Measurements from ENCODE around the gene RBPJ. TPM values are rescaled to one million over a fixed set of nuclear protein-coding genes. Genes with fewer than 3 reads are reported as not detected.

Gene RBPJ
- 10 to 100 TPM; 88.7 to 93.5 TPM for total RNA-seq

GRCh38 chr4:26320538-26321372 is at the start of gene RBPJ:
RBPJ (plus strand) TSS chr4:26321014; CDS start chr4:26321029, 15 bp downstream.
- peaks cover 17% of the 10 kb centered on the region for H3K9me3 Mint-ChIP-seq
- peak within 1 kb of the TSS; percentile 100 for H3K27ac Mint-ChIP-seq
- DNase-seq: peak; percentile 79
- H3K36me3 Mint-ChIP-seq: peaks cover 21% of the 10 kb centered on the region
- peaks cover 39% of the 10 kb centered on the region for H3K4me1 Mint-ChIP-seq
- H3K27me3 Mint-ChIP-seq: no peaks in the 10 kb centered on the region
- peak within 1 kb of the TSS; percentile 99 for H3K4me3 Mint-ChIP-seq

GRCh38 chr4:26271703-26272102 is 49.1 kb upstream of the RBPJ start:
- H3K4me1 Mint-ChIP-seq: peaks cover 19% of the 10 kb centered on the region
- no peaks in the 10 kb centered on the region for H3K36me3 Mint-ChIP-seq
- H3K9me3 Mint-ChIP-seq: no peaks in the 10 kb centered on the region
- no peak for DNase-seq
- peaks cover 25% of the 10 kb centered on the region for H3K27me3 Mint-ChIP-seq
- H3K27ac Mint-ChIP-seq: no peak overlapping the region
- no peak overlapping the region for H3K4me3 Mint-ChIP-seq

DNA sequence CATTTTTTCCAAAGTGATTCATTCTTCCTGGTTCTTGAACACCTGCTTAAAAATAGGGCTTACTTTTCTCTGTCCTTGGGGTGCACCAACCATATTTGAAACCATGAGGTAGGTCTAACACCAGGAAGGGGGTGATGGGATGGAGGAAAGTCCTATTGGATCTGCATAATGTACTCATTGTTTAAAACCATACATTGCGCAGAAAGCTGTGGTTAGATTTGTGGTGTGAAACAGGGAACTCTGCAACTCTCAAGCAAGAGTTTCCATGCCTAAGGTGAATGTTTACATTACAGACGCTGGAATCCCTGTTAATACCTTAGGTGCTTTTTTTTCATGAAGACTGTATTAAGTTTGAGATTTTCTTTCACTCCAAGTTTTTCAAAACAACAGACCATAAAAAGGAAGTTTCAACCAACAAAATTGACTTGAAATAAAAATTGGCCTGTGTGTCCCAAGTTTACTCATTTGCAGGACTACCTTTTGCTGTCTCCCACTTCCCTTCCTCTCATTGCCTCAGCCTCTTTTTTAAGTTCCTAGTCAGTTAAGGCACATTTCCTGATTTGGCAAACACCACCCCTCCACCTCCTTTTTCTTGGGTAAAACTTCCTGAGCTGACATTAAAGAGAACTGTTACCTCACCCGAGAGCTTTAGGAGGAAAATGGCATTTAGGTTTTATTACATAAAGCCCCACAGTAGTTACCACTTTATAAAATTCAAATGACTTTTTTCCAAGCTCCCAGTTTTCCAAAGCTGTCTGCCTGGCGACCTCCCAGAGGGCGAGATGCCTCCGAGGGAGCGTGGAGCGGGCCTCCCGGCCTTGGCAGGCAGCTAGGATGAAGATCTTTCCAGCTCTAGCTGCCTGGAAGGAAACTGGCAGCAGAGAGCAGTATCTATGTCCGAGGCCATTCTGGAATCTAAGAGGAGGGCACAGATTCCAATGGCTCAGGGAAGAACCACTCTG is 47.9 kb upstream of the RBPJ start:
- Mint-ChIP-seq H3K4me3 (no peak overlapping the region), H3K27ac (no peak overlapping the region), H3K9me3 (no peaks in the 10 kb centered on the region), H3K27me3 (peaks cover 25% of the 10 kb centered on the region), H3K4me1 (peaks cover 19% of the 10 kb centered on the region), H3K36me3 (no peaks in the 10 kb centered on the region)
- no peak for DNase-seq

DNA sequence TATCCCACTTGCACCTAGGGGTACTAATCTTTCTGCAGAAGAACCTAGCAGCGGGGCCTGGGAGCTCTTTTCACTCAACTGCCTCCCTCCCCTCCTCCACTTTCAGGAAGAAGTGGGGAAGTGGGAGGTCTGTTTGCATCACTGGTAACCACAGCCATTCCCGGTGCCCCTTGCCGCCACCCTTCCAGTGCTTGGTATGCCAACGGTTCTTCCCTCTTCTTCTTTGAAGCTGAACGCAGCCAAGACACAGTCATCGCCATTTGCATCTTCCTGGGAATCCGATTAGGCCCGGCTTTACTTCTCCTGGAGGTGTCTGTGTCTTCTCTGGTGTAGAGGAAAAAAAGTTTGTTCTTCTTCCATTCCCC is 47.2 kb upstream of the RBPJ start:
- no peak overlapping the region for H3K27ac Mint-ChIP-seq
- no peaks in the 10 kb centered on the region for H3K9me3 Mint-ChIP-seq

DNA sequence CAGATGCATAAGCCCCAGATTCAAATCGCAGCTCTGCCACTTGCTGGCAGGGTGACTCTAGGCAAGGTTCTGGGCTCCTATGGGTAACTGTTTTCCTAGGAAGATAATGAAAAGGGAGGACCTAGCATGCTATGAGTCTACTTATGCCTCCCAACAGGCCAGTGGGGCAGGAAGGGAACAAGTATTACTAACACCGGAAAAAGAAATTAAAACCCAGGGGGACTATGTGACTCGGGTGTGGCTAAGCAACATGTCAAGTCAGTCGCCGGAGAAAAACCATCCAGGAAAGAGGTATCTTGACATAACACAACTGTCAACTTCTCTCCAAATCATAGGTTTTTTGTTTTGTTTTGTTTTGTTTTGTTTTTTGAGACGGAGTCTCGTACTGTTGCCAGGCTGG is 45.5 kb upstream of the RBPJ start:
- Mint-ChIP-seq H3K27me3 (peaks cover 23% of the 10 kb centered on the region), H3K4me3 (no peak overlapping the region), H3K9me3 (no peaks in the 10 kb centered on the region), H3K36me3 (no peaks in the 10 kb centered on the region), H3K4me1 (peaks cover 18% of the 10 kb centered on the region), H3K27ac (no peak overlapping the region)
- DNase-seq: no peak

More for the DNA sequence above, 47.2 kb upstream of the RBPJ start:
- Mint-ChIP-seq H3K27me3 (peaks cover 25% of the 10 kb centered on the region), H3K4me3 (no peak overlapping the region), H3K36me3 (no peaks in the 10 kb centered on the region), H3K4me1 (peaks cover 17% of the 10 kb centered on the region)
- no peak for DNase-seq

GRCh38 chr4:26279446-26279845 is 41.4 kb upstream of the RBPJ start:
- Mint-ChIP-seq H3K27ac (no peak overlapping the region), H3K27me3 (peaks cover 6% of the 10 kb centered on the region), H3K4me1 (peaks cover 2% of the 10 kb centered on the region), H3K4me3 (no peak overlapping the region), H3K36me3 (no peaks in the 10 kb centered on the region), H3K9me3 (no peaks in the 10 kb centered on the region)
- DNase-seq: no peak

DNA sequence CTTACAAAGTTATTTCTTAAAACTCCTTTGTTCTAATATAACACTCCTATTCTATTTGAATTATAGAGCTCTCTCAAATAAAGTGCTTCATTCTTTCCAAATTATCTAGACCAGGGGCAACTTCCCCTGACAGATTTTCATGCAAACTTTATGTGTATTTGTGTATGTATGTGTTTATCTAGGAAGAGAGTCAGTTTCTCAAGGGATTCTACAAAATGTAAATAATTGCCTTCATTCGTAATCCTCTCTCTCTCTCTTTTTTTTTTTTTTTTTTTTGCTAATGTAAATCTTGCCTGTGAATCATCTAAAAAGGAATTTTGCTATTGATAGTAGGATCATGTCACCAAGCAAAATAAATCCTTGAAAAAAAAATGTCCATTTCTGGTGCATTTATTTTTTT is 38.9 kb upstream of the RBPJ start:
- Mint-ChIP-seq H3K27me3 (peaks cover 4% of the 10 kb centered on the region), H3K36me3 (no peaks in the 10 kb centered on the region), H3K4me1 (peaks cover 2% of the 10 kb centered on the region), H3K27ac (no peak overlapping the region), H3K9me3 (no peaks in the 10 kb centered on the region), H3K4me3 (no peak overlapping the region)
- DNase-seq: no peak

GRCh38 chr4:26284536-26284935 is 36.3 kb upstream of the RBPJ start:
- H3K36me3 Mint-ChIP-seq: no peaks in the 10 kb centered on the region
- no peak overlapping the region for H3K4me3 Mint-ChIP-seq
- no peaks in the 10 kb centered on the region for H3K27me3 Mint-ChIP-seq
- peaks cover 7% of the 10 kb centered on the region for H3K4me1 Mint-ChIP-seq
- H3K27ac Mint-ChIP-seq: no peak overlapping the region
- no peak for DNase-seq
- no peaks in the 10 kb centered on the region for H3K9me3 Mint-ChIP-seq

DNA sequence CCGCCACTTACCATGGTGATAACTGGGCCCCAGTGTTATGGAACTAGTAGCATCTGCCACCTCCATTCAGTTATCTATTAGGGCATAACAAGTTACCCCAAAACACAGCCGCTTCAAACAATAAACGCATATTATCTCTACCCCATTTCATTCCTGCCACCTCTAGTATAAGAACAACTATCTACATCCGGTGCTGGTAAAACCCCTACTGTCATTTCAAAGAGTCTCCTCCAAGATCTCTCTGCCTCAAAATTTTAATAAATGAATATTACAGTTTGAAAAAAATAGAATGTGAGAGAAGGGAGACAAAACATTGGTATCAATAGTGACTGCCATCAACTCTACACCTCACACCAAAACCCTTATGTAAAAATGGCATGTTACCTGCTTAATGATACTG is 35.5 kb upstream of the RBPJ start:
- Mint-ChIP-seq H3K4me3 (no peak overlapping the region), H3K27me3 (no peaks in the 10 kb centered on the region), H3K9me3 (no peaks in the 10 kb centered on the region), H3K36me3 (no peaks in the 10 kb centered on the region), H3K27ac (no peak overlapping the region), H3K4me1 (peaks cover 7% of the 10 kb centered on the region)
- no peak for DNase-seq

GRCh38 chr4:26287756-26288155 is 33.1 kb upstream of the RBPJ start:
- Mint-ChIP-seq H3K27ac (no peak overlapping the region), H3K4me3 (no peak overlapping the region), H3K36me3 (no peaks in the 10 kb centered on the region), H3K9me3 (no peaks in the 10 kb centered on the region), H3K4me1 (peaks cover 10% of the 10 kb centered on the region), H3K27me3 (no peaks in the 10 kb centered on the region)
- no peak for DNase-seq

- Mint-ChIP-seq H3K9me3 (no peaks in the 10 kb centered on the region), H3K36me3 (no peaks in the 10 kb centered on the region), H3K4me1 (peaks cover 10% of the 10 kb centered on the region), H3K4me3 (no peak overlapping the region), H3K27me3 (no peaks in the 10 kb centered on the region), H3K27ac (peak overlapping the region; percentile 21)
- peak; percentile 10 for DNase-seq
These were observed 32.4 kb upstream of the RBPJ start for GRCh38 chr4:26288355-26288909.

DNA sequence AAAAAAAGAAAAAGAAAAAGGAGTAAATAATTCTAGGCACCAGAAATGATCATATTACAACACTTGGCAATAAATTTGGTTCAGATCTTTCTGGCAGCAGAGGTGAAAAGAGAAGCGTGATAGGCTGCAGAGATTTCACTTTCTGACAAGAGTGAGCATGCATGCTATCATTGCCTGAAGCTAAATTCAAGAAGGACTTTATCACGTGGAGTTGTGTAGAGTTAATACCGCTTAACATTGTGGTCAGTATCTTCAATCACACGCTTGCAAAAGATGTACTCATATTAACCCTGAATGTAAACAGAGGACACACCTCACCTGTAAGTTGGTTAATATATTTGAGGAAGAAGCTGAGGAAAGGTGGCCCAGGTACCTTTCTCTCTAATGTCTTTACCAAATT is 31.4 kb upstream of the RBPJ start:
- H3K4me1 Mint-ChIP-seq: peaks cover 10% of the 10 kb centered on the region
- no peak for DNase-seq
- no peak overlapping the region for H3K4me3 Mint-ChIP-seq
- H3K36me3 Mint-ChIP-seq: no peaks in the 10 kb centered on the region
- H3K27ac Mint-ChIP-seq: no peak overlapping the region
- no peaks in the 10 kb centered on the region for H3K9me3 Mint-ChIP-seq
- H3K27me3 Mint-ChIP-seq: no peaks in the 10 kb centered on the region

DNA sequence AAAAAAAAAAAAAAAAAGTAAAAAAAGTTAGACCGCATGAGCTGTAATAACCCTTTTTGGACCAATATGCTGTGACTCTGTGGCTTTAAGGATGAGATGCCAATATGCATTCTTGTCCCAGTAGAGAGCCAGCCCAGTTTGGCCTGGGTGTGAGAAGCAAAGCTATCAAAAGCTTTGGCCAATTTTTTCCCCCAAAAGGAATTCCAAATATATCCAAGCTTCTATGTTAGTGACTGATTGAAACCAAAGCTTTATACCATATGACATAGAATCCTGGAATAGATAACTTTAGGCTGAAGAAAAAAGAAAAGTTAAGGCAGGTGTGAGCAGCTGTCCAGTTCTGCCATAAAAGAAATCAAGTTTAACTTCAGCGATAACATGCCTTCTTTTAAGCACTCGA is 30.5 kb upstream of the RBPJ start:
- Mint-ChIP-seq H3K27ac (no peak overlapping the region), H3K36me3 (no peaks in the 10 kb centered on the region), H3K4me3 (no peak overlapping the region), H3K4me1 (peaks cover 10% of the 10 kb centered on the region), H3K27me3 (no peaks in the 10 kb centered on the region), H3K9me3 (no peaks in the 10 kb centered on the region)
- no peak for DNase-seq

GRCh38 chr4:26294904-26295303 is 25.9 kb upstream of the RBPJ start:
- H3K36me3 Mint-ChIP-seq: no peaks in the 10 kb centered on the region
- H3K4me1 Mint-ChIP-seq: peaks cover 21% of the 10 kb centered on the region
- H3K4me3 Mint-ChIP-seq: no peak overlapping the region
- H3K27me3 Mint-ChIP-seq: peaks cover 13% of the 10 kb centered on the region
- no peak for DNase-seq
- no peaks in the 10 kb centered on the region for H3K9me3 Mint-ChIP-seq
- H3K27ac Mint-ChIP-seq: no peak overlapping the region

- no peak overlapping the region for H3K27ac Mint-ChIP-seq
- H3K4me1 Mint-ChIP-seq: peaks cover 24% of the 10 kb centered on the region
- peaks cover 13% of the 10 kb centered on the region for H3K27me3 Mint-ChIP-seq
- H3K9me3 Mint-ChIP-seq: no peaks in the 10 kb centered on the region
- DNase-seq: no peak
- no peaks in the 10 kb centered on the region for H3K36me3 Mint-ChIP-seq
- no peak overlapping the region for H3K4me3 Mint-ChIP-seq
These were observed 24.8 kb upstream of the RBPJ start for GRCh38 chr4:26296021-26296420.

Measured in activated naive CD8-positive, alpha-beta T cell treated with anti-CD3 and anti-CD28 coated beads for 36 hours (primary cell).